Endothelial cell of umbilical vein (primary cell): Measurements from ENCODE around the gene MATN1.

Experiments used
- CTCF ChIP-seq, 2 donors: IDR thresholded peaks; 1 replicate in 1 of 2; 2 replicates in 1 of 2; pipeline ENCODE4 v1.5.1; 2011; ENCODE audit warnings: low read length in 2 of 2, mild to moderate bottlenecking in 2 of 2, moderate library complexity in 2 of 2, control low read depth in 1 of 2, inconsistent platforms in 1 of 2, low read depth in 1 of 2; ENCODE audit not compliant: insufficient read depth in 1 of 2; ENCODE audit errors: extremely low read depth in 1 of 2
- EZH2 ChIP-seq: IDR thresholded peaks from 2 replicates; pipeline ENCODE4 v1.6.1; 2012; ENCODE audit warnings: borderline replicate concordance, low read depth, mild to moderate bottlenecking, moderate library complexity, low read length, inconsistent platforms; ENCODE audit not compliant: severe bottlenecking
- MAX ChIP-seq: IDR thresholded peaks from 2 replicates; pipeline ENCODE4 v1.6.1; 2011; ENCODE audit not compliant: insufficient read depth, insufficient read length
- POLR2A ChIP-seq: IDR thresholded peaks from 2 replicates; pipeline ENCODE4 v1.6.1; 2012; ENCODE audit warnings: low read depth, mild to moderate bottlenecking, control low read depth, low read length
- POLR2AphosphoS5 ChIP-seq: IDR thresholded peaks from 2 replicates; pipeline ENCODE4 v1.6.1; 2012; ENCODE audit warnings: low read depth, mild to moderate bottlenecking, control low read depth, low read length, moderate library complexity; ENCODE audit not compliant: insufficient read depth

GRCh38 chr1:30748098-30748698, 24.8 kb upstream of the MATN1 start:
- no peak for TF ChIP-seq EZH2
- TF ChIP-seq POLR2AphosphoS5, result no peak
- no peak for TF ChIP-seq POLR2A
- no peak for TF ChIP-seq CTCF (IDR thresholded peaks at IDR 0.05; ENCODE audit: extremely low read depth in 1 of 2, insufficient read depth in 1 of 2, low read depth in 1 of 2, low read length in 2 of 2)
- TF ChIP-seq MAX, result no peak
